WERI-Rb-1 (cell line): Measurements from ENCODE around the gene DHRS3.

Experiments used
- DNase-seq: peaks from one replicate; pipeline ENCODE4 v3.0.0-alpha.2; 2020
- H3K27ac ChIP-seq: fragments of 250-450 bp; sonication (Bioruptor Pico); 2 replicates; pipeline ENCODE4 v1.5.1; 2020; ENCODE audit warnings: mild to moderate bottlenecking, moderate library complexity
- H3K27me3 ChIP-seq: fragments of 250-450 bp; sonication (Bioruptor Pico); 2 replicates; pipeline ENCODE4 v1.5.1; 2021; ENCODE audit warnings: mild to moderate bottlenecking, low read depth, moderate library complexity; ENCODE audit not compliant: insufficient read depth, severe bottlenecking
- H3K36me3 ChIP-seq: fragments of 250-450 bp; sonication (Bioruptor Pico); 2 replicates; pipeline ENCODE4 v1.5.1; 2020; ENCODE audit warnings: mild to moderate bottlenecking, moderate library complexity
- H3K4me3 ChIP-seq: 2 replicates; pipeline ENCODE4 v1.5.1; 2011; ENCODE audit warnings: low read depth, mild to moderate bottlenecking, control low read depth, low read length
- H3K9me3 ChIP-seq: fragments of 250-450 bp; sonication (Bioruptor Pico); 2 replicates; pipeline ENCODE4 v1.5.1; 2021; ENCODE audit warnings: mild to moderate bottlenecking, moderate library complexity; ENCODE audit not compliant: severe bottlenecking
- CTCF ChIP-seq: IDR thresholded peaks from 2 replicates; pipeline ENCODE4 v1.5.1; 2011; ENCODE audit warnings: low read depth, mild to moderate bottlenecking, control low read depth, inconsistent platforms, low read length

DHRS3 gene

GRCh38 chr1:12585536-12585935 is 32.5 kb downstream of the DHRS3 start:
- TF ChIP-seq CTCF: no peak
- H3K36me3 ChIP-seq: no peaks in the 10 kb centered on the region
- no peak overlapping the region for H3K27ac ChIP-seq
- DNase-seq: no peak
- no peak overlapping the region for H3K4me3 ChIP-seq
- H3K27me3 ChIP-seq: no peaks in the 10 kb centered on the region
- no peaks in the 10 kb centered on the region for H3K9me3 ChIP-seq

- Histone ChIP-seq H3K27me3 (no peaks in the 10 kb centered on the region), H3K36me3 (no peaks in the 10 kb centered on the region), H3K9me3 (no peaks in the 10 kb centered on the region), H3K4me3 (no peak overlapping the region), H3K27ac (no peak overlapping the region)
- no peak for TF ChIP-seq CTCF
- no peak for DNase-seq
Observed at GRCh38 chr1:12584900-12585525, 33.0 kb downstream of the DHRS3 start.

- TF ChIP-seq CTCF: no peak
- no peak overlapping the region for H3K4me3 ChIP-seq
- no peaks in the 10 kb centered on the region for H3K36me3 ChIP-seq
- DNase-seq: no peak
- H3K27me3 ChIP-seq: no peaks in the 10 kb centered on the region
- no peaks in the 10 kb centered on the region for H3K9me3 ChIP-seq
- H3K27ac ChIP-seq: no peak overlapping the region
Observed at GRCh38 chr1:12583484-12583883, 34.5 kb downstream of the DHRS3 start.

GRCh38 chr1:12582649-12583048 is 35.4 kb downstream of the DHRS3 start:
- no peaks in the 10 kb centered on the region for H3K9me3 ChIP-seq
- no peak overlapping the region for H3K27ac ChIP-seq
- H3K36me3 ChIP-seq: no peaks in the 10 kb centered on the region
- no peak for DNase-seq
- H3K4me3 ChIP-seq: no peak overlapping the region
- TF ChIP-seq CTCF: no peak
- H3K27me3 ChIP-seq: no peaks in the 10 kb centered on the region

GRCh38 chr1:12581179-12581578 is 36.8 kb downstream of the DHRS3 start:
- TF ChIP-seq CTCF: no peak
- H3K27ac ChIP-seq: no peak overlapping the region
- no peaks in the 10 kb centered on the region for H3K36me3 ChIP-seq
- no peaks in the 10 kb centered on the region for H3K27me3 ChIP-seq
- peak; percentile 39 for DNase-seq
- no peaks in the 10 kb centered on the region for H3K9me3 ChIP-seq
- no peak overlapping the region for H3K4me3 ChIP-seq

- no peak for DNase-seq
- Histone ChIP-seq H3K36me3 (no peaks in the 10 kb centered on the region), H3K9me3 (no peaks in the 10 kb centered on the region), H3K4me3 (no peak overlapping the region), H3K27me3 (no peaks in the 10 kb centered on the region), H3K27ac (no peak overlapping the region)
- no peak for TF ChIP-seq CTCF
Observed at GRCh38 chr1:12580054-12580887, 37.7 kb downstream of the DHRS3 start.
